GM18517 (cell line): Measurements from ENCODE around the gene ADAM19.

Experiments used
- ATAC-seq: cut with Tn5 transposase; IDR thresholded peaks from one replicate; pipeline ENCODE4 v1.9.1; 2021; ENCODE audit warnings: mild to moderate bottlenecking, moderate library complexity; ENCODE audit not compliant: unreplicated experiment

The ADAM19 gene

DNA sequence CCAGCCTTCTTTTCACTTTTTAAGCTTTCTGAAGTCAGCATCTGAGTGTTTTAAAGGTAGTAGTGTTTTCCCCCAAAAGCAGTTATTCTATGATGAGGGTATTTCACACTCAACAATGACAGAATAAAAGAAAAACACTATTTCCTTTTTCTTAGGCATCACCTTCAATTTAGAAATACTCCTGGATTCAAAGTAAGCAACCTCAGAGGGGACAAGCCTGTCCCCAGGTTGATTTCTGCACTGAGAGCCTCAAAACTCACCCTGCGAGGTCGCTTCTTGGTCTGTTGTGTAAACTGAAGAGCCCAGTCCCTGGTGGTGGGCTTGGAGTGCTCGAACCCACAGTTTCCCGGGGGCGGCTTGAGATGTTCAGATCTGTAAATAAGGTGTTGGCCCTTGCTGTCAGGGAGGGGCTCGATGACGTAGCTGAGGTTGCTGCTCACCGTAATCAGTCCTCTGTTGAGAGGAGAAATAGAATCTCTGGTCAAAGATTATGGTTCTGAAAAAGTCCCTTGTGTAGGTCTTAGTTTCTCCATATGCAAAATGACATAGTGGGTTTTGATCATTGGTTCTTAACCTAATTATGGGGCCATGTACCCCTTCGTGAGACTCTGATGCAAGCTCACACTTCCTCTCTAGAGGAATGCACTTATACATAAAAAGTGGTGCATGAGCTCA is 55.9 kb downstream of the ADAM19 start:
- peak; percentile 63 for ATAC-seq

DNA sequence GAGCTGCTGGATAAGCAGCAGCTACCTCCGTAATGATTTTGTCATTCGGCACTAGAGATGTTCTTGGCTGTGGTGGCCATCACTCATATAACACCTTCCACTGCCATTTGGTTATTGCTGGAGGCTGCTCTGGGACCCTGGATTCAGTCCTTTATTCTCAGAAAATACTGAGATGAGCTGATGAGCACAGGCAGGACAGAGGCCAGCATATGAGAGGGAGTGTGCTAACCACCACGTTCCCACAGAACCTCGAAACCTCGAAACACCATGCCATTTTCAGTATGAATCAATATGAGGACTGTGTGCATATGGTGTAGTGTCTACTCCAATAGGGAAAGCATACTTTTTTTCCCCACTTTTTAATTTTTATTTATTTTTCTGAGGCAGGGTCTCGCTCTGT is 56.6 kb downstream of the ADAM19 start:
- peak; percentile 76 for ATAC-seq

- no peak for ATAC-seq
Observed at GRCh38 chr5:157516626-157517325, 58.8 kb downstream of the ADAM19 start.

GRCh38 chr5:157516006-157516405 is 59.6 kb downstream of the ADAM19 start:
- ATAC-seq: no peak

DNA sequence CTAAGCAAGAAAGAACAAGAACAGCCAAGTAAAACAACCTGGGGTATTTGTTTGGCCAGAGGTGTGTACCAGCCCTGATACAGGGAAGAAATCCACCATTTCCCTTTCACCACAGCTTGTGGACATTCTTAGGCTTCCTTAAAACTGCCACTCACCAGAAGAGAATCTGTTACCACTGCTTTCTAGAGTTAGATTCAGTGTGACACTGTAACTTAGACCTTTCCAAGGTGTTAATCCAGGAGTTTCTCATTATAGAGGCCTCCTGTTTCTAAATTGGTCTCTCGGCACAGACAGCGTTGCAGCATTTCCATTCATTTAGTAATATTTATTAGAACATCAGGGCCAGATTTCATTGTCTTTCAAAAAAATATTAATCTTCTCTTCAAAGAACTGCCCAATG is 60.6 kb downstream of the ADAM19 start:
- no peak for ATAC-seq

GRCh38 chr5:157513182-157513581 is 62.4 kb downstream of the ADAM19 start:
- ATAC-seq: no peak

DNA sequence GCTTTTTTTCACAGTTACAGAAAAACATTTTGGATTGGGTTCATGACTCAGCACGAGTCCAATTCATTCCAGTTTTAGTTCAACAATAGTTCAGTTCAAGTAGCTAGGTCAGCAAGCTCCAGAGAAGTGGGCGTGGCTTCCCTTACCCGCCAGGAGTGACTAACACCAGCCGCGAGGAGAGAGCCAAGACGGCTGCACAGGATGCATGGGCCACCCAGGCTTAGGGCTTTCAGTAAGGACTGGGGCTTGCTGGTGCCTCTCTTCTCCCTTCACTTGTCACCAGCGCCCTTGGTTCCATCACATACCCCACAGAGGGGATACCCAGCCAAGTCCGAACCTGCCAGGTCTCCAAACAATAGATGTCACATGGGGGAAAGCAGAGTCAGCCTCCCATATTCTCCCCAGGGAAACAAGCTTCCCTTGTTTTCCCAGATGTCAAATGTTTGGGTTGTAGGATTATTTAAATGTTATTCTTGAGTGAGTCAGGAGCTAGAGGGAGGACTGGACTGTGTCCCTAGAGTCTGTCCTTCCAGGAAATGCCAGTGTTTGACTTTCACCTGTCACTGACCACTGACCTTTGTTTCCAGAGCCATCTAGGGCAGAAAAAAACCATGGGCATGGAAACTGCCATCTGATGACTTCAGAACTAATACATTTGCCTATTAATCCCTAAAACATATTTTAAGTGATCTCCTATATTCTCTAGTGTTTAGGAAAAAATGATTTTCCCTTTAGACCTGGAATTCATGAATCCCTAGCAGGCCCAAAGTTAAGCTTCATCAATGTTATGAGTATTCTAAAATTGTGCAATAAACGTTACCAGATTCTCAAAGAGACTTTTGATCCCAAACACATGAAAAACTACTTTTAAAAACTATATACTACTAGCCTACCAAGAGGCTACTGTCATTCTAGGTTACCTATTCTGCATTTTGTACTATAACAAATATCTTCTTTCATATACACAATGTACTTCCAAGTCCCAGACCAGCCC is 63.6 kb downstream of the ADAM19 start:
- ATAC-seq: no peak

GRCh38 chr5:157510682-157511081 is 64.9 kb downstream of the ADAM19 start:
- no peak for ATAC-seq

- no peak for ATAC-seq
Observed at GRCh38 chr5:157509587-157509986, 66.0 kb downstream of the ADAM19 start.

DNA sequence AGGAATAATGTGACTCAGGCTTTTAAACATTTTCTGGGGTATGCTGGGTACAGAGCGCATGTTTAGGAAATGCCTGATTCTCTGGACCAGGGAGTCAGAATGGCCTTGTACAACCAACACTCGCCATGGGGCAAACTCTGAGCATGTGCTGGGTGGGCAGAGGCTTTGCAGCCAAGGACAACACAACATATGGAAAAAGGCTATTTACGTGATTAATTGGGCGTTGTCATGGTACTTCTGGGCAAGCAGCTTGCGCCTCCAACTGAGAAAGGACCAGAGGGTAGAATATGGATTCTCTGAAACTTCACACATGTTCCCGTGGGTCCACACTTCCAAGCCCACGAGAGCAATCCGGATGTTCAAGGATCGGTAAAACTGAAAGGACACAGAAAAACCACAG is 66.5 kb downstream of the ADAM19 start:
- no peak for ATAC-seq

- no peak for ATAC-seq
Observed at GRCh38 chr5:157506981-157507780, 68.4 kb downstream of the ADAM19 start.

GRCh38 chr5:157506066-157506590 is 69.4 kb downstream of the ADAM19 start:
- ATAC-seq: no peak

GRCh38 chr5:157505496-157505895 is 70.1 kb downstream of the ADAM19 start:
- ATAC-seq: no peak

- ATAC-seq: no peak
Observed at GRCh38 chr5:157504053-157504452, 71.5 kb downstream of the ADAM19 start.

DNA sequence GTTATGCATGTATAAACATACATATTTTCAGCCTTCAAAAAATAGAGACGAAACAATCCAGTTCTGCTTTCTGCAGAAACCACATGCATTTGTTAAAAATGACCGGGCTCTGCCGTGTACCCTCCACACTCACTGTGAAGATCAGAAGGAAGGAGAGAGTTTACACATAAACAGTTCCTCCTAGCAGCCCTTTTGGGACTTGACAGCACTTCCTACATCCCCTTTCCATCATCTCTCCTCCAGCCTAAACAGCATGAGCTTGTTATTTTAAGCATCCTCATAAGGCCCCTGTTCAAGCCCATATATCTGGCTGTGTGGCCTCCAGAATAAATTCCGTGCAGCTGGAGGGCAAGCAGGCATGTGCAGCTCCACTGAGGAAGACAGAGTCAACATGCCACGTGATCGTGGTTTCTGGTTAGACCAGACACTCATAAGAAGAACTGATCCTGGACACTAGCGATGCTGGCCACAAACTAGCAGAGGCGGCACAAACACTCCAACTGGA is 73.4 kb downstream of the ADAM19 start:
- peak; percentile 74 for ATAC-seq

DNA sequence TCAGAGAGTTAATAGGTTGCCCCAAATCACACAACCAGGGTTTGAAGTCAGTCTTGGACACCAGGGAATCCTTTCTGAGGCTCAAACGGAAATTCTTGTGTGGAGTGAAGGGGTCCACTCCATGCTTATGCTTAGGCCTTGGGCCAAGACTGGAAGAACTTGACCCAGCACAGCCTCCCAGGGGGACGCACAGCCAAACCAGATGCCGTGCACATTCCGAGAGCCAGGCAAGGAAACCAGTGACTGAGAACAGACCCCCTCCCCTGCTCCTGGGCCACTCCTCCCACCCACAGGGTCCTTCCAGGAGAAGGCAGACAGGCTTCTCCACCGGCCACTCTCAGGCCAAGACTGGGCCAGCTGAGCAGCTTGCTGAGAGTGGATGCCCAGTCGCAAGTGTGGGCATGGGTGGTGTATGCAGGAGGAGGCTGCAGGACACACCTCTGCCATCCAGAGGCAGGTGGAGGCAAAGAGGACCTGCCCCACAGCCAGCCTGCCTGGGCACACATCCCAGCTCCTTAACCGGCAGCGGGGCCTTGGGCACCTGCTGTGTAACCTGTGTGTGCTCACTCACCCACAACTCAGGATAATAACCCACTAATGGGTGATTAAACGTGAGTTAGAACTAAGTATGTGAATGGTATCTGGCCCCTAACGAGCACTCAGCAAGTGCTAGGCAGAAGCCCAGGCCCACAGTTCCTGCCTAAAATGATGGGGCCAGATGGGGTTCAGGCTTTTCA is 77.5 kb downstream of the ADAM19 start:
- no peak for ATAC-seq

GRCh38 chr5:157496864-157497263 is 78.7 kb downstream of the ADAM19 start:
- ATAC-seq: no peak

GRCh38 chr5:157494178-157494832 is 81.3 kb downstream of the ADAM19 start:
- no peak for ATAC-seq

GRCh38 chr5:157492886-157493285 is 82.7 kb downstream of the ADAM19 start:
- ATAC-seq: no peak
